IPS-18a (cell line): ENCODE data around the gene NINJ1.

Source experiments
- H3K27ac ChIP-seq: one replicate; pipeline ENCODE4 v1.5.1; 2013; ENCODE audit warnings: low read length
- H3K27me3 ChIP-seq: one replicate; pipeline ENCODE4 v1.6.1; 2013; ENCODE audit warnings: mild to moderate bottlenecking, low read length; ENCODE audit not compliant: control insufficient read depth, insufficient read depth
- H3K36me3 ChIP-seq: one replicate; pipeline ENCODE4 v1.6.1; 2013; ENCODE audit warnings: low read depth, low read length; ENCODE audit not compliant: control insufficient read depth
- H3K4me1 ChIP-seq: one replicate; pipeline ENCODE4 v1.6.1; 2013; ENCODE audit warnings: low read depth, low read length; ENCODE audit not compliant: control insufficient read depth
- H3K4me3 ChIP-seq: one replicate; pipeline ENCODE4 v1.5.1; 2013; ENCODE audit warnings: low read length
- H3K9ac ChIP-seq: one replicate; pipeline ENCODE4 v1.6.1; 2013; ENCODE audit warnings: mild to moderate bottlenecking, low read length, moderate library complexity
- H3K9me3 ChIP-seq: one replicate; pipeline ENCODE4 v1.6.1; 2013; ENCODE audit warnings: low read depth, low read length; ENCODE audit not compliant: control insufficient read depth

Gene NINJ1

DNA sequence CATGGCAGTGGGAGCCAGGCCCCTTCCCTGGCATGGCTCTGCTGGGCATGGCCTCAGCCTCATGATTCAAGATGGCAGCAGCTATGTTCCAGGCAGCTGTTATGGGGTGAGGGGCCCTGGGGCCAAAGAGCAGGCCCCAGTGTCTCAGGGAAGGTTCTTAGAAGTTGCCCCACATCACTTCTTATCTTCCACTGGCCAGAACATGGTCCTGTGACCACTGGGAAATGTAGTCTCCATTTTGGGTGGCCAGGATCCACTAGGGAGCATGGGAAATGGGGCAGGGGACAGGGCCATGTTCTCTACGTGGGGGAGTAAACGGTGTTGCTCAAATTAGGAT is 57.3 kb downstream of the NINJ1 start:
- H3K4me1 ChIP-seq: no peaks in the 10 kb centered on the region
- H3K27me3 ChIP-seq: no peaks in the 10 kb centered on the region
- no peak overlapping the region for H3K27ac ChIP-seq
- no peak overlapping the region for H3K9ac ChIP-seq
- no peaks in the 10 kb centered on the region for H3K36me3 ChIP-seq
- H3K4me3 ChIP-seq: no peak overlapping the region
- H3K9me3 ChIP-seq: no peaks in the 10 kb centered on the region

DNA sequence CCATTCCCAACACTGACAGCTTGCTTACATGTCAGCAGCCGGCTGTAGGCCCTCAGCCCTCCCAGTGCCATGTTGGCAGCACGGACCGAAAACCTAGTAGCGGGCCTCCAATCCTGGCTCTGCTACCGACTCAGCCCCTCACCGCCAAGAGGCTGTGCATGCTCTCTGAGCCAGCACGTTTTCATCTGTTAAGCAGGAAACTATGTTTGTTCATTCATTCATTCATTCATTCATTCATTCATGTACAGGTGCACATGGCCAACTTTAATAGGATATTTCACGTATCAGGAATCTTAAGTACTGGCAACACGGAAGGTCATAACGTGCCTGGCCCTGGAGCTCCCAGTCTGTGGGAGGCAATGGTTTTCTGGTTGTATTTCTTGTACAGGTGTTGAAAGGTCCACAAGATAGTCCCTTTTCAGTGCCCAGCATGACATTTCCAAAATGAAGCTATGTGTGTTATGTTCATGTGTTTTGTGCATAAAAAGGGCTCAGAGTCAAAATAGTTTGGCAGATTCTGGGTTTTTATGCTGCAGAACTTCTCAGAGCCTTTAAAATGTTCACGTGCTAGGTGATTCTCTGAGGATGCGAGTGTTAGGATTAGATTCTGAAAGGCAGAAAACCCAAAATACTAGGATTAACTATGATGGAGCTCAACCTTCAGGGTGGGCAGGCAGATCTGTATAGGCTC is 57.8 kb downstream of the NINJ1 start:
- Histone ChIP-seq H3K9me3 (no peaks in the 10 kb centered on the region), H3K4me3 (no peak overlapping the region), H3K9ac (no peak overlapping the region), H3K27me3 (no peaks in the 10 kb centered on the region), H3K4me1 (no peaks in the 10 kb centered on the region), H3K36me3 (no peaks in the 10 kb centered on the region), H3K27ac (no peak overlapping the region)

DNA sequence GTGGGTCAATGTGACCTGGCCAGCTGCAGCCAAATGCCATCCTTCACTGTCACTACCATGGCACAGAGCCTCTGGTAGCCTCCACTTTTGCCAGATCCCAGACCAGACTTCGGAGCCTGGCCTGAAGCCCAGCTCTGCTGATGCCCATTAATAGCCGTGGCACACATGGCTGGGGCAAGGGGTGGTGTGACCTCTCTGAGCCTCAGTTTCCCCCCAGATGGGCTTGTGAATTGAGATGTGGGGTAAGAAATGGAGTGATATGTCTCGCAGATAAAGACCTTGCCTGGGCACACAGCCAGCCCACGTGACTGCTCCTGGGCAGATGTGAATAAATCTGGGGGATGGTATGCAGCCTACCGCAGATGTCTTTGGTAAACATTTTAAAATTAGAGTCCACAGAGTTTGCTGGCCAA is 61.7 kb downstream of the NINJ1 start:
- Histone ChIP-seq H3K9ac (no peak overlapping the region), H3K4me3 (no peak overlapping the region), H3K27me3 (no peaks in the 10 kb centered on the region), H3K27ac (no peak overlapping the region), H3K4me1 (no peaks in the 10 kb centered on the region), H3K36me3 (no peaks in the 10 kb centered on the region), H3K9me3 (no peaks in the 10 kb centered on the region)
